HL-60/S4 treated with retinoic acid at 250 ng/mL for 4 days and 3 days (cell line): Measurements from ENCODE around the gene SDR42E2.

Experiments
- in situ Hi-C: fragments of 300-500 bp; cut with MboI; formaldehyde crosslinking; loops from 2 replicates; pipeline ENCODE4 v1.7.0; 2022; ENCODE audit warnings: low sequenced_read_pairs

Gene SDR42E2

GRCh38 chr16:22235839-22236745, 73.8 kb downstream of the SDR42E2 start:
- in situ Hi-C loops: no loop called here

GRCh38 chr16:22239131-22239805, 77.0 kb downstream of the SDR42E2 start:
- in situ Hi-C loops: no loop called here

GRCh38 chr16:22240023-22240710, 77.9 kb downstream of the SDR42E2 start:
- in situ Hi-C loops: no loop called here
